ENCODE measurements around the gene MSGN1.
"Not testable (repeated sequence)": the region's sequence is repeated elsewhere in the genome, so short reads cannot be mapped to it uniquely, and the experiment has no call there.

MSGN1 gene

GRCh38 chr2:17805717-17806363 is 10.4 kb upstream of the MSGN1 start:
- DNase-seq: no peak

DNA sequence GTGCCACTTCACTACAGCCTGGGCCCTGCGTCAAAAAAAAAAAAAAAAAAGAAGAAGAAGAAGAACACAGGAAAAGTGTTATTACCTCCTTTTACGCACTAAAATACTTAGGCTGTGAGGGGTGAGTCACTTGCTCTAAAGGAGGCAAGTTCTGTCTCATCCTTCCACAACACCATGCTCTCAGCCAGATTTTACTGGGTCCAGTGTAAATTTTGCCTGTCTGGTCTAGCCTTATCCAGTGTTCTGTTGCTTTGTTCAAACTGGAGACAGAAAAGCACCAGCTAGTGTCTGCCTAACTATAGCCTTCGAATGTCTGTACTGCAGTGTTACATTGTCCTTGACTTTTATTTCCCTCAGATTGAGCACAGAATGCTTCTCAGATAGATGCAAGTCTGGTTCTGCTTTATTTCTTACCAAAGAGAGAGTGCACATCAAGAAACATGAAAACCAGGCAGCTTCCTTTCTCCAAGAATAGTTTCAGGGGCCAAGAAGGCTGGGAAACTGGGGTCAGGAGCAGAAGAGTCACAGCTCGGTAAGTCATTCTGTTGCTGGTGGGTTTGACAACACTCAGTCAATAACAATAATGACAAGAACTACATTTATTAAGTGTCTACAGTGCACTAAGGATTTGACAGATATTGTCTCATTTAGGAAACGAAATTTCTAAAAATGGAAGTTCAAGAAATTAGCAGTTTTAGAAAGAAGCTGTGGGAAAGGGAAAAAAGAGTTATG is 3.1 kb upstream of the MSGN1 start:
- DNase-seq: no peak

DNA sequence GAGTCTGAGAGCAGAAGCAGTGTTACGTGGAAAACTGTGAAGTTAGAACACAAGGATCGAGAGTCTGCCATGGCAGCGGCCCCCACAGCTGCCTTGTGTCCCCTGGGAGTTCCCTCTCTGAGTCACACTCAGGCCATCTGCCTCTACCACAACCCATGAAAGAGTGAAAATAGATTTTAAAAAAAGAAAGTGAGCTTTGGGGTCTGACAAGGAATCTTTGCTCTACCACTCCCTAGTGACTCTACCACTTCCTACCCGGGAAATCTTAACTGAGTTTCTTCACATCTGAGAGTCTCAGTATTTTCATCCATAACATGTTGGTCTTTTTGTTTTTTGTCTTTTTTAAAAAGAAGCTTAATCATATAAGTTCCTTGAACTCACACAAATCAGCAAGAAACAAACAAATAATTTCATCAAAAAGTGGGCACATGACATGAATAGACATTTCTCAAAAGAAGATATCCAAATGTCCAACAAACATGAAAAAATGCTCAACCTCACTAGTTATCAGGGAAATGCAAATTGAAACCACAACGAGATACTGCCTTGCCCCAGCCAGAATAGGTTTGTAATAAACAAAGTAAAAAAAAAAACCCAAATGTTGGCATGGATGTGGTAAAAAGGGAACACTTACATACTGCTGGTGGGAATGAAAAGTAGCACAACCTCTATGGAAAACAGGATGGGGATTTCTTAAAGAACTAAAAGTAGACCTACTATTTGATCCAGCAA is 2.4 kb upstream of the MSGN1 start:
- DNase-seq: no peak

DNA sequence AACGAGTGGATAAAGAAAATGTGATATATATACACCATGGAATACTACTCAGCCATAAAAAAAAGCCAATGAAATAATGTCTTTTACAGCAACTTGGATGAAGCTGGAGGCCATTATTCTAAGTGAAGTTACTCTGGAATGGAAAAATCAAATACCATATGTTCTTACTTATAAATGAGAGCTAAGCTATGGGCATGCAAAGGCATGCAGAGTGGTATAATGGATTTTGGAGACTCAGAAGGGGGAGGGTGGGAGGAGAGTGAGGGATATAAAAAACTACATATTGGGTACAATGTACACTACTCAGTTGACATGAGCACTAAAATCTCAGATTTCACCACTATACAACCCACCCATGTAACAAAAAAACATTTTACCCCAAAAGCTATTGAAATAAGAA is 1.7 kb upstream of the MSGN1 start:
- DNase-seq: no peak

DNA sequence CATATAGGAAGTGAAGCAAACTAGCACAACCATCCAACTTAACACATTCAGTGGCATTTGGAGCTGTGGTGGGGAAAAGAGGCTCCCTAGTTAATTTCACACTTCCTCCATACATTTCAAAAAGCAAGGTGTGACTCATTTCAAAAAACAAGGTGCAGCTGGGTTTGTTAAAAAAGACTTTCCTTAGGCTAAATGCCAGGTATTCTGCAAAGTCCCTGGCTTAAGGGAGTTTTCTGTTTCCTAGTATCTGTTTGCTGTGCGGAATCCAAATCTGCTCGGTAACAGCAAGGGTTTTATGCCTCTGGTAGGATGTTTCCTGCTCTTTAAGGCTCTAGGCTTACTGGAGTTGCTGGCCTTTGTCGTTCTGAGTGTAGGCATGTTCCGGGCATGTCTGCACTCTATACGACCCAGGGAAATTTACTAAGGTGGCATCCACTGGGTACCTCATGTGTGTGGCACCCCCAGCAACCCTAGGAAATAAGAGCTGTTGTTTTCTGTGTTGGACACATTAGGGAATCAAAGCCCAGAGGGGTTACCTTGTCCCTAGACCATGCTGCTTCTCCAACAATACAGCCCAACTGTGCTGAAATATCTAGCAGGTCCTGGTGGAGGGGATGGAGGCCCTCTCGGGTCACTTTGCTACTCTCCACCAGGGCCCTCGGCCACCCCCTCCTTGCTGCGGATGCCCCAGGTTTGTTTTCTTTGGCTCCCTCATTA is 634 bp upstream of the MSGN1 start:
- DNase-seq: no peak

DNA sequence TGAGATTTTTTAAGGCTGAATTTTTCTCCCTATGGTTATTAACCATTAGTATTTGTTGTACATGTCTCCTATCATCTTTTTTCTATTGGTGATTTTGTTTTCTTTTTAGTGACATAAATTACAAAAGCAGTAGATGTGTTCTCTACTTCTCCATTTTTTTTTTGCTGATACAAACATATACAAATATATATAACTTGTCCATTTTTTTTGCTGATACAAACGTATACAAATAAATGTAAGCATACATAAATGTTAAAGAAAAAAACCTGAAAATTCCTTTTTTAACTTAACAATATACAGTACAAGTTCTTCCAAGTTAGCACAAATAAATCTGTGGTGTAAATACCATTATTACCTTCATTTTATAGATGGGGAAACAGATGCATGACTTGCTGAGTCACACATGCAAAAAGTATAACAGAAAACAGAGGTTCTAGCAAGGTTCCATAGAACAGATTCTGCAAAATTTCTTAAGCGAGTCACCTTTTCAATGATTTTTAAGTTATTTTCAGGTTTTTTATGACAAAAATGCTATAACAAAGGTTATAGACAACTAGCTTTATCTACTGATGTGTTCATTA is 2.1 kb downstream of the MSGN1 start:
- DNase-seq: no peak

DNA sequence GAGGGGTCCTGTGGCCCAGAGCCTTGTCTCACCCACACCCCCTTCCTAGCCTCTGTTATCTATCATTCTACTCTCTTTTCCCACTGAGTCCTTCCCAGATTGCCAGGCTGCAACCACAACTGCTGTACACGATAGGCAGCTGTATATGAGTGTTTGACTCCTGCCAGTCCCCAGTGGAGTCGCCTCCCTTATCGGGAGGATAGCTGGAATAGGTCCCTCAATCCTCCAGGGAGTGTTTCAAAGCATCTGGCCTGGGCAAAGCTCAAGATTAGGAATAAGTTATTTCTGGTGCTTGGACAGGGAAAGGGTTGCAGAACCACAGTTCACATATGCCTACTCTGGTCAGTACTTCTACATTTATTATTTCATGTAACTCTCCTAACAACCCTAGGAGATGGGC is 4.8 kb downstream of the MSGN1 start:
- no peak for DNase-seq

DNA sequence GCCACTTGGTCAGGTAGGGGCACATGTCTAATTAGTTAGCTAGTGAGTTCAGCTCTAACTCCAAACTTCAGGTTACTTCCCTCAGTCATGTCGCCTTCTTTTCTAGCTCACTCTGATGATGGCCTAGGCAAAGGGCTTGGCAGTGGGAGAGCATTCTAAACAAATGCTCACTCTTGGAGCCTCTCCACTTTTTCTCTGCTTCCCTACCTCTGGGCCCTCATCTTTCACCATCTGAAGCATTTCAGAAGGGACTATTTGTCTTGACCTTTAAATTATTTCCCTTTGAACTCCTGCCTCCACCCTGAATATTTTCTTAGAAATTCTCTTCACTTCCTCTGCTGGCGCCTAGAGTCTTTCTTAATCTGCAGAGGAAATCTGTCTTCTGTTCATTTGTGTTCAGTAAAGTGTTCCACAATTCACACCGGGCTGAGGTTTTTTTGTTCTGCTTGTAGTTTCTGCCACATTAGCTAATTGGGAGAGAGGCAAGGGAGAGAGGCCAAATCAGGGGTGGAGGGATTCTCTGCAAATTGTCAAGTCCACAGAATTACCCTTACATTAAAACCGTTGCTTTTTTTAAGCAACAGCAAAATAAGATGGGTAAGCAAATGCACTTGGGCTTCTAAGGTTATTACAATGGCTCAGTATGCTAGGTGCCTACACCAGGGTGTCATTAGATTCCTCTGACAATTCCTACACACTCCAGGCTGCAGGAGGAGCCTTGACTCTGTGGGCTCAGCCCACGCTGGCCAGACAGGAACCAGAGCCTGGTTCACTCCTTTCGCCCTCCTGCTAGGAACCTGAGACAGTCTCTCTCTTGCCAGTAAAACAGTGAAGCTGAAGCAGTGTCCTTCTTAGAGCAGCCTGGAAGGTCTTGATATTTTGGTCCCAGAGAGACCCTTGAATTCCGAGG is 5.5 kb downstream of the MSGN1 start:
- no peak for DNase-seq

GRCh38 chr2:17822445-17823117 is 6.3 kb downstream of the MSGN1 start:
- DNase-seq: no peak

- DNase-seq: not testable (repeated sequence)
These were observed 7.4 kb downstream of the MSGN1 start for GRCh38 chr2:17823646-17824045.

DNA sequence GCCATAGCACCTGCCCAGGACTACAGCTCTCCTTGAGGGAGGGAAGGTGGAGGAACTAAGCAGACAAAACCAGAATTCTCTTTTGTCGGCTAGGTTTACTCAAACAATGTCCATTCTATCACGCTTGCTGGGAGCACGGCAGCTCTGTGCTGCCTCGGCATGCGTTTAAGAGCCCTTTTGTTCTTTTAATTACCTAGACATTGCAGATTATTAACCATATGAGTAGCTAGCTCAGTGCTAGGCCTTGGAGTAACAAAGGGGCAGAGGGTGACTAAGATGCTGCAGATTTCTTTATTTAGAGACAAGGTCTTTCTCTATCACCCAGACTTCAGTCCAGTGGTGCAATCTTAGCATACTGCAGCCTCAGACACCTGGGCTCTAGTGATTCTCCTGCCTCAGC is 11.1 kb downstream of the MSGN1 start:
- no peak for DNase-seq

- DNase-seq: no peak
These were observed 11.5 kb downstream of the MSGN1 start for GRCh38 chr2:17827785-17828184.

GRCh38 chr2:17830053-17831034 is 14.1 kb downstream of the MSGN1 start:
- DNase-seq: no peak

- no peak for DNase-seq
These were observed 19.3 kb downstream of the MSGN1 start for GRCh38 chr2:17835516-17835915.

DNA sequence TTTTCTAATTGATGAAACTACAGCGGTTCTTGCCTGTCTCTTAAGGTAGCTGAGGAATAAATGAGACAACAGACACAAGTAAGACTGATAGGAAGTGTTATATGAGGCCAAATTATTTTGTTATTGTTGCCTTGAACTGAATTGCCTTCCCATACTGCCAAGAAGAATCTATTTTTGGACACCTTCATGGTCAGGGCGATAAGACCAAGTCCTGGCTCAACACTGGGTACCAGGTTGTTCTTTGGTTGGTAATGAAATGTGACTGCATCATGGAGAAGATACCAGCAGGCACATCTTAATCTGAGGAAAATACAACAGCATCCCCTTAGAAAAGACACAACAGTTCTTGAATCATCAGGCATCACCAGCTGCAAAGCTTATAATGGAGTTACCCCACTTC is 23.7 kb downstream of the MSGN1 start:
- DNase-seq: no peak

DNA sequence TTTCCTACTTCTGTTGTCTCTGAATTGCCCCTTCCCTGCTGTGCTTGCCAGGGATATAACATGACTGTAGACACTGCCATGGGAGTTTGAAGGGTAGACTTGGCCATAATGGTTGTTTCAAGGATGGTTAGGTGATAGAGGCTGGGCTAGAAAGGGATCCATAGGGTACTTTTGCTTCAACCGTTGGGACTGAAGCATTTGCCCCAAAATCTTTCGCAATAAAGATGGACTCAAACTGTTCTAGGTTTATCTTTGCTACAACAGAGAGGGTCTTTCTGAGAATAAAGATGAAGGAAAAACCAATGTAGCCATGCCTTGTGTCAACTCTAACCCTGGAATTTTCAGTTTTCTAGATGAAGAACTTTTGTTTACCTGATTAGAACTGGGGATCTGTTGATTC is 27.2 kb downstream of the MSGN1 start:
- no peak for DNase-seq

GRCh38 chr2:17845806-17846205 is 29.5 kb downstream of the MSGN1 start:
- no peak for DNase-seq

GRCh38 chr2:17846676-17847075 is 30.4 kb downstream of the MSGN1 start:
- DNase-seq: no peak

- DNase-seq: no peak
These were observed 31.0 kb downstream of the MSGN1 start for GRCh38 chr2:17847236-17847635.

DNA sequence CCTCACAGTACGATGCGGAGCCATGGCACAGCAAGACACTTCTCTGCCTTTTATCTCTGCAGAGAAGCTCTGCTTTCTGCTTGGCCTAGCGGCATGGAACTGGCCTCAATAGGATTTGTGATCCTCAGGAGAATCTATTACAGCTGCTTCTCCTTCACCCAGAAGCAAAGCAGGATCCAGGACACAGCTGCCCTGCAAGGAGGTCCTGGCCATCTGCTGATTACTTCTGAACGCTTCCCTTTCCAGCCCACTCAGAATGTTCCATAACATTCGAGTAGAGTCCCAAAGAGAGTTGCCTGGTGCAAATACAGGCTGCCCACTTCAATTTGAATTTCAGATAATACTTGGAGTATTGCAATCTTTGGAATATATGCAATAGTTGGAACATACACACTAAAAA is 33.0 kb downstream of the MSGN1 start:
- no peak for DNase-seq
